HG02623 (cell line): ENCODE data around the gene GCSH.
A peak's percentile ranks its signal among the peaks of the same experiment; 100 is the strongest.
"Not testable (repeated sequence)": the region's sequence is repeated elsewhere in the genome, so short reads cannot be mapped to it uniquely, and the experiment has no call there.

Experiments used
- ATAC-seq: cut with Tn5 transposase; IDR thresholded peaks from one replicate; pipeline ENCODE4 v1.9.1; 2021; ENCODE audit warnings: moderate library complexity; ENCODE audit not compliant: unreplicated experiment

The GCSH gene

DNA sequence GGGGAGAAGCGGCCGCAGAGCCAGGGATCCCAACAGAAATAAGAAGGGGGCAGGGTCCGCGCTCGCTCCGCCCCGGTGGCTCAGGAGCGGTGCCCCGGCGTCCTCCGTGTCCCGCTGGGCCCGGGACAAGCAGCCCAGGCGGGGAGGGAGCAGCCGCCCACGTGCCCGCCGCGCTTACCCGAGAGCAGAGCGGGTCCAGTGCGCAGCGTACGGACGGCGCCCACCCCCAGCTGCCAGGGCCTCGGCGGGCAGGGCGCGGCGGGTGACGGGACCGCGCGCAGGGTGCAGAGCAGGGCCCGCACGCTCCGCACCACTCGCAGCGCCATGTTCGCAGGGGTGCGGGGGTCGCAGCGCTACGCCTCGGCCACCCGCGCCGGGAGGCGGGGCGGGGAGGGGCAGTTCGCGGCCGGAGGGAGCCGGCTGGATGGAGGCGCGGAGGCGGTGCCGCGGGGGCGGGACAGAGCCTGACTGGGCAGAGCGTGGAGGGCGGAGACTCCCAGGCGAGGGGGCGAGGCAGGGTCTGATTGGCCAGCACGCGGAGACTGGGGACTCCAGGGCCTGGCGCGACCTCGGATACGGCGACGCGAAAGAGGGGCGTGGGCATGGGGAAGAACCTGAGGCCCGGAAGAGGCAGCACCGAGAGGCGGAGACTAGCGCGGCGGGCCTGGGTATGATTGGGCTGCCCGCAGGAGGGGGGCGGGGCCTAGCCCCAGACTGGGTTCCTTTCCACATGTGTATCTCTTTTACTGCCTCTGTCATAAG is at the start of gene GCSH:
GCSH (minus strand) TSS at position 443 of the 762 bp plus-strand sequence; CDS start at position 326, 117 bp downstream.
- ATAC-seq = peak; percentile 98

DNA sequence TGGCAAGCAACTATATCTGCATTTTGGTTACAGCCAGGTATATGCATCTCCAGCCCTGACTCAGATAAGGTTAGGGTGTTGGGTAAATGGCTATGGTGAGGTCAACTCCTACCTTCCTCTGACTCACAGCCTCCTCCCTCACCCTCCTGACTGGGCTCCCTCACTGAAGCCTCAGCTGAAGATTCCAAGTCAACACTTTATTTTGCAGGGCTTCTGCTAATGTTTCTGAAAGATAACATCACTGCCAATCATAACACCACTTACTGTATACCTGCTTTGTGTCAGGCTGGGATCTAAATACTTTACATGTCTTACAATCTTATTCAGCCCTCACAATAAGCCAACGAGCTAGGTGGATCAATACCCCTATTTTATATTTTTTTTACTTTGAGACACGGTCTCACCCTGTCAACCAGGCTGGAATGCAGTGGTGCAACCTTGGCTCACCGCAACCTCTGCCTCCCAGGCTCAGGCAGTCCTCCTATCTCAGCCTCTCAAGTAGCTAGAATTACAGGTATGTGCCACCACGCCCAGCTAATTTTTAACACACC is 47.8 kb upstream of the GCSH start:
- ATAC-seq = no peak

DNA sequence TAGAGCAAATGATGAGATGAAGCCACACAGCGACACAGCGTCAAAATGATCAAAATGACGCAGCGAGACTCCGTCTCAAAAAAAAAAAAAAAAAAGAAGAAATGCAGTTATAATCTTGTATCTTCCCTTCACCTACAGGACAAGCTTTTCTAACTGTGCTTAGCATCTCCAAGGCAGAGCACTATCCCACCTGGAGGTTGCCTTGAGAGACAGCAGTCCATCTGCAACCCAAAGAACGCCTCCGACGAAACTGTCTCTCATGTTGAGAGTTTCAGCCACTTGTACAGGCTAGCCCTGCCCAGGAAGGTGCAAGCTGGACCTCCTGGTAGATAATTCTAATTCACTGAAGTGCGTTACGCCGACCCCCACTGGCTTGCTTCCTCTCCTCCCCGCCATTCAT is 46.7 kb upstream of the GCSH start:
- no peak for ATAC-seq

DNA sequence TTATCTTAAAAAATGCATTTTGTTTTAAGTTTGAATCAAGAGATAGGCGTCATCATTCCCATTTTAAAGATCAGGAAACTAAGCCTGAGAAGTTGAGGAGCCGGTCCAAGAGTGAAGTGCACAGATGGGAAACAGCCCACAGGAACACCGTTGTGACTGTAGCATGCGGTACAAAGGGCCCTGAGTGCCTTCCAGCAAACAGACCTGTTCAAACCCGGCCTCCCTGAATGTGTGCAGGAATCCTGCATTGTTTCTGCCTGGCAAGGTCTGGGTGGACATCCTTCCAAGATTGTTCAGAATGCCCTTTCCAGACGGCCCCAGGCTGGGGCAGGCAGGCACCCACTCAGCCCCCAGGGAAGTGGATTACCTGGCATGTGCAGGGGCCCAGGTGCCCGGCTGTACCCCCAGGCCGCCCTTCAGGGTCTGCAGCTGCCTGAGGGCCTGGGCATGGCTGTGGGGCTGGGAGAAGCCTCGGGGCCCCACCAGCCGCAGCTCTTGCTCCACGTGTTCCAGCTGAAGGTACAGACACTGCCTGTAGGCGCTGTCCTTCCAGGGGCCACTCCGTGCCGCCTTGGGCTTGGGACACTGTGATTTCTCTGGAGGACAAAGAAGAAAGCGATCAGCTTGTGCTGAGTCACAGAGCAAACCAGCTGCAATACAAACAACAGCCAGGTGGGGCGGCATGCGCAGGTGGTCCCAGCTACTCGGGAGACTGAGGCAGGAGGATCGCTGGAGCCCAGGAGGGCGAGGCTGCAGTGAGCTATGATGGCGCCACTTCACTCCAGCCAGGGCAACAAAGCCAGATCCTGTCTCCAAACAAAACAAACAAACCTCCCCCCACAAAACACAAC is 45.0 kb upstream of the GCSH start:
- no peak for ATAC-seq

DNA sequence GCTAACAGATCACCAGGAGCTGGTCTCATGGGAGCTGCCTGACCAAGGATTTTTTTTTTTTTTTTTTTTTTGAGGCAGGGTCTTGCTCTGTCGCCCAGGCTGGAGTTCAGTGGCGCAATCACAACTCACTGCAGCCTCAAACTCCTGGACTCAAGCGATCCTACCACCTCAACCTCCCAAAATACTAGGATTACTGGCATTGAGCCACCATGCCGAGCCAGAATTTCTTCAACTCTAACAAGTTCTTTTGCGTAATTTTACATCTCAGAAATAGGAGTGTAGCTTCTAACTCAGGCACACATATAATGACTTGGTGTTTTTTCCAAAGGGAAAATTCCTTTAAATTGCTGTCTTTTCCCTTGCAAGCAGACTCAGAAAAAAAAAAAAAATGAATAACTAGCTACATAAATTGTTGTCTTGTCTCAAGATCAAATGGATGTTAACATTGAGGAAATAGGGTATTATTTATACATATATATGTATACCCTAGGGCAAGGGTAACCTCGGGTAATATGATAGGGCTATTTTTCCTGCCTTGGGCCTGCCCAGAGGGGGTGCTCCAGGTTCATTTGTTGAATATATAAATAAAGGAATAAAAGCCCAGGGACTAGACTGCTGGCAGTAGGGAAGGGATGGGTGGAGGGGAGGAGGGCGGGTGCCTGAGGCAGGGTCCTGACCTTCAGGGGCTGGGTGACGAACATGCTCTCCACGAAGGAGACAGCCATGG is 42.8 kb upstream of the GCSH start:
- no peak for ATAC-seq

DNA sequence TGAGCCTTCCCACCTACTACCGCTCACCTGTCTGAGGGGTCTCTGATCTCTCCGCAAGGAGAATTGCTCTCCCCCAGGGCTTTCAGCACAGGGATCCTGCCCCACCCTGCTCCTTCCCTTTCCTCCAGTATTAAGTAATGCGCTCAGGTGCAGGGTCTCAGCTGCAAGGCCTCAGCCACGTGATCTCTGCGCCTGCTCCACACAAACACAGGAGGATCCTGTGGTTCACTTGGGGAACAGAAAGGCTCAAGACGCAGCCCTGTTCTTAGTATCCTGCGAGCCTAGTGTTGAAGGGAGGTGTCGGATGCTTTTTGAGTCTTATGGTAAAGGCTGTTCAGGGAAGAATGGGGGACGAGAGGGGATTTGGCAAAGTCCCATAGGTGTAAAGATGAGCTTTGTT is 41.6 kb upstream of the GCSH start:
- no peak for ATAC-seq

DNA sequence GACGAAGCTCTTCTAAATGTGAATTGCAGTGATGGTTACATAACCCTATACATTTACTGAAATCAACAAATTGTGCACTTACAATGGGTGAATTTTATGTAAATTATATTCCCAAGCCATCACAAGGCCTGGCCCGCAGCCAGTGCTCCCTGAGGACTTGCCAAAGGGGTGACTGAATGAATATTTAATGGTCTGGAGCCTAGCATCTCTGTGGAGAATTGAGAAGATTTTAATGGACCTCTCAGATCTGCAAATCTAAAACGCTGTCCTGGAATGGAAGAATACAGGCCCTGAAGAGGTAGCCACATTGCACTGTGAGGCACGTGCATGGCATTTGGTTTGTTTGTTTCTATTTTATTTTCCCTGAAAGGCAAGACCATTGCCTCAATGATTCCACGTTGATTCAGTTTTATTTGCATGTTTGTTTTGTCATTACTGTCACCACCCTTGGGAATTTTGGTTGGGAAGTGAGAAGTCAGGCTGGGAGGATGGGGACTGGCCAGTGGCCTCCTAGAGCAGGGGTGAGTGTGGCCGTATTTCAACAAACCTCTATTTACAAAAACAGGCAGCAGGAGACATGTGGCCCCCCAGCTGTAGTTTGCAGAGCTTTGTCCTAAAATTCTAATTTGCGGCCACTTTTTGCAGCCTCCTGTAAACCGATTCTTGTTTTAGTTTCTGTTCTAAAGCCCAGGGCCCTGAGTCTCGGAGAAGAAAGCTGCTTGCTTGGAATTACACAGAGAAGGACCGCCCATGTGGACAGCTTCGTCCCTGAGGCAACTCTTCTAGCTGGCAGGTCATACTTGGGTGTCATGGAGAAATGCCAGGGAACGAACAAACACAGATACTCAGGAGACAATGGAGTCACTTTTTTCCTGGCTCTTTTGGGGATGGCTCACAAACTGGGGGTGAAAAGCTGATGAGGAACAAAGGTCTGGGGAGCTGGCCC is 40.5 kb upstream of the GCSH start:
- ATAC-seq = no peak

DNA sequence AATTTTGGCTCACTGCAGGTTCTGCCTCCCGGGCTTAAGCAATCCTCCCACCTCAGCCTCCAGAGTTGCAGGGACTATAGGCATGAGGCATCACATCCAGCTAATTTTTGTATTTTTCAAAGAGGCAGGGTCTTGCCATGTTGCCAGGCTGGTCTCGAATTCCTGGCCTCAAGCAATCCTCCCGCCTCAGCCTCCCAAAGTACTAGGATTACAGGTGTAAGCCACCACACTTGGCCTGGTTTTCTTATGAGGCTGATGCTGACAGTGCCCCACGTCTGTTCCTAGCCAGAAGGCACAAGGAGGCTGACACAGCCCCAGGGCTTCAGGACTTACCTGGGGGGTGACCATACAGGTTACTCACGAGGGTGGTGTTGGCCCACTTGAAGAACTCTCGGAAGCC is 33.9 kb upstream of the GCSH start:
- no peak for ATAC-seq

DNA sequence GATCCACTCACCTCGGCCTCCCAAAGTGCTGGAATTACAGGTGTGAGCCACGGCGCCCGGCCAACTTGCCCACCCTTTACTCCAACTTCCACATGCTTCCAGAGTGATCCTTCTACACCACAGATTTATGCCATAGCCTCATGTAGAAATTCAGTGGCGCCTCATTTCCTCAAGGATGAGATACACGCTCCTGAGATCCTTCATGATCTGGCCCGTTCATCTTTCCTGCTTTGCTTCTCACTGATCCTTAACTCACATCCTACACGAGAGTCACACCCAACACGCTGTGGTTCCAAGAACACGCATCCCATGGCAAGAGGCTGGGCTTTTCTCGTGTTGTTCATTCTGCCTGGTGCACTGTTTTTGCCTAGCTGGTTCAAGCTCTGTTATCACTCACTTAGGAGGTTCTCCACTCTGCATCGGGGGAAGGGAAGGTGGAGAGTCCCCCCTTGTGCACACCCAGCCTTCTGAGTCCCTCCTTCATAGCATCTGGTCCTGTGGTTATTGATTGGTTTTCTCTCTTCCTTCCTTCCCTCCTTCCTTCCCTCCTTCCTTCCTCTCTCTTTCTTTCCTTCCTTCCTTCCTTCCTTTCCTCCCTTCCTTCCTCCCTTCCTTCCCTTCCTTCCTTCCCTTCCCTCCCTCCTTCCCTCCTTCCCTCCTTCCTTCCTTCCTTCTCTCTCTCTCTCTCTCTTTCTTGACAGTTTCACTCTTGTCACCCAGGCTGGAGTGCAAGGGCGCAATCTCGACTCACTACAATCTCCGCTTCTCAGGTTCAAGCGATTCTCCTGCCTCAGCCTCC is 32.7 kb upstream of the GCSH start:
- ATAC-seq = no peak

DNA sequence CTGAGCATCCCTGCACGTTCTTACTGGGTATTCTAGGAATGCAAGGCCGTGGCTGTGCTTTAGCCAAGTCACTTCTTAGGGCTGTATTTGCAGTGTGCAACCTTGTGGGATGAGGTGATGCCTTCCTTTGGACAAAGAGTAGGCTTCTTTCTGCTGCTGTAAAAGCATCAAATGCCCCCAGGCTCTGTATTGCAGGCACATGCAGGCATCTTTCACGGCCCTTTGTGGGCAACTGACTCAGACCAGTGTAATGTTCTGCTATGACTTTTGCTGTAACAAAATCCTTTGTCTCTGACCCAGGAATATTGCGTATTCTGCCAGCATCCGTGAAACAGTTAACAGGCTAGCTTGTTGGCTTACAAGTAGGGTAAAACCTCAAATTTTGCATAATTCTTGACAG is 30.9 kb upstream of the GCSH start:
- ATAC-seq = no peak

DNA sequence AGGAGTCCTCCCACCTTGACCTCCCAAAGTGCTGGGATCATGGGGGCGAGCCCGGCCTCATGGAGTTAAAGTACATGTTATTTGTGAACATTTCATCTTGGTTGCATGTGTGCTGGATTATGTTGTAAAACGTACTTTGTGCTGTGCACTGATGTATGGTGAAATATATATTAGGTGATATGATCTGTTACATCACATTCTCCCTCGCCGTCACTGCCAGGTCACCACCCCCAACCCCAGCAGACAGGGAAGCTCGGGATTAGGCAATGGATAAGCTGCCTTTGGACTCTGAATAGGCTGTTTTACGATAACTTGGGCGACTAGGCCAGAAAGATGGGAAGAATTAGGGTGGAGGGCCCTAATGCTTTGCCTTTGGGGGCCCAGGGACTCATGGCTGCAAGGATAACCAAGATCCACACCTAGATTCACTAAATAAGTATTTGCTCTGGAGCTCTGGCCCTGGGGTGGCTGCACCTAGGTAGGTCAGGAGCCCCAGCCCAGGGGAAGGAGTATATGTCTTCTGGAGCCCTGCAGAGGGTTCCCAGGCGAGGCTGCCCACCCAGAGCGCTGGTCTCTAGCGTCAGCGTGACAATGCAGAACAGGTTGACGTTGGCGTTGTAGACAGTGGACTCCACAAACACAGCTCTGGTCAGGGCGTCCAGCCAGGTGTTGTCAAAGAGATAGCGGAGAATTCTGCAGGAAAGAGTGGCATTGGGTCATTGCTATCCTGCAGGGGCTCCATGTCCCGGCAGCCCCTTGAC is 27.1 kb upstream of the GCSH start:
- no peak for ATAC-seq

DNA sequence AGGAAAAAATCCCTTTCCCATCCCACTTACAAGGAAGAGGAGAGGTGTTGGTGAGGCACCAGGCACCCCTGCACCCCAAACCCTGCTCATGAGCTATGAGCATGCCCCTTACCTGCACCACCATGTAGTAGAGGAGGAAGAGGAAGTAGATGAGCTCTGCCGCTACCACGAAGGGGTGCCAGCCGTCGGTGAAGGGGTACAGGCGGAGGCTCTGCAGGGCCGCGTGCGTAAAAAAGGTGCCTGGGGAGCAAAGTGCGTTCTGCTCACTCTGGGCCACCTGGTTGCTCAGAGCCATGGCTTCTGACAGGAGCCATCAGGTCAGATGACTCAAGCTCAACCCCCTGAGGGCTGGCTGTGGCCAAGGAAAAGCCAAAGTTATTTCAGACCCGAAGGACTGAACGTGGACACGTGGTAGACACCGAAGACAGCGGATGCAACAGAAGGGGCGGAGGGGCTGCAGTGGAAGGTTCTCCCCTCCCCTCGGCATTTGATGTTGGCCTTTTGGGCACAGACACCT is 25.3 kb upstream of the GCSH start:
- ATAC-seq = no peak

DNA sequence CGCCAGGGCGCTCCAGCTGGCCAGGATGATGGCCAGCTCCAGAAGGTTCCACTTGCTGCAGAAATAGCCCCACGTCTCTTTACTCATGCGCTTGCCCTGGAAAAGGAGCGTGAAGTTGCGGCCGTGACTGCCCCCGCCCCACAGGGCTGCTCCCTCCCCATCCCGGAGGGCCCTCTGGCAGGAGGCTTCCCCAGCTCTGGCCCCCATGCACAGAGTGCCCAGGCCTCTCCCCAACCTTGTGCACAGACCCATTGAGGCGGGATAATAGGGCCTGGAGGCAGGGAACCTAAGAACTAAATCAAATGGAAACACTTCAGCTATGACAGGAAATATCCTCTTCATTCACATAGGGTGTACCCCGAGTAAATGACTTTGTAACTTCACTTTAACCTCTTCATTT is 21.2 kb upstream of the GCSH start:
- no peak for ATAC-seq

DNA sequence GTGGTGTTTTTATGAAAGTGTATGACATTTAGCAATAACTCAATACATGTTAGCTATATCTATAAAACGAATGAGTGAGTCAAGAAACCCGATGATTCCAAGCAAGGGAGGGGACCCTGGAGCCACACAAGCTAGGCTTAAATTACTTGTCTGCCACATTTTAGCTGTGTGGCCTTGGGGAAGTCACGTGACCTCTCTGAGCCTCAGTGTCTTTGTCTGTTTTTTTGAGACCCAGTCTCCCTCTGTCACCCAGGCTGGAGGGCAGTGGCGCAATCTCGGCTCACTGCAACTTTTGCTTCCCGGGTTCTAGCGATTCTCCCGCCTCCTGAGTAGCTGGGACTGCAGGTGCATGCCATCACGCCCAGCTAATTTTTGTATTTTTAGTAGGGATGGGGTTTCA is 20.1 kb upstream of the GCSH start:
- ATAC-seq = no peak

DNA sequence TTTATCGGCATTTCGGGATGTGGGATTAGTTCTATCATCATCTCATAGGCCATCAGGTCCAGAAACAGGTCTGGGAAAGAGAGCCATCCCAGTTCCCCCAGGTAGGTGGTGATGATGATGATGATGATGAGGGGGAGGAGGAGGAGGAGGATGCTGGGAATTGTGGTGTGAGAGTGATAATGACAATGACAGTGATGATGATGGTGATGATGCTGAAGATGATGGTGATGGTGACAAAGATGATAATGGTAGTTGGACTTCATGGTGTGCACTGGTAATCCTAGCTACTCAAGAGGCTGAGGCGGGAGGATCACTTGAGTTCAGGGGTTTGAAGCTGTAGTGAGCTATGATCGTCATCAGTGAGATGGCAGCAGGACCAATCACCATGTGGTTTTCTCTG is 16.3 kb upstream of the GCSH start:
- ATAC-seq = no peak

DNA sequence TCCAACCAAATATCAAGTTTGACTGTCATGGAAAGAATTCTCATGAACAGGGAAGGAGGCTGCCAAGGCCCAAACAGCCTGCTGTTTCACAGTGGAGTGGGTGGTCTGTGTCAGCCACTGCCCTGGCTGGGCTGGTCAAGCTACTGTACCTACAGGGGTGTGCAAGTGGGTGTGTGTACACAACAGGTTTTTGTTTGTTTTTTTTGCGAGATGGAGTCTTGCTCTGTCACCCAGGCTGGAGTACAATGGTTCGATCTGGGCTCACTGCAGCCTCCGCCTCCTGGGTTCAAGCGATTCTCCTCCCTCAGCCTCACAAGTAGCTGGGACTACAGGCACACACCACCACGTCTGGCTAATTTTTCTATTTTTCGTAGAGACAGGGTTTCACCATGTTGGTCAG is 13.1 kb upstream of the GCSH start:
- not testable (repeated sequence) for ATAC-seq

DNA sequence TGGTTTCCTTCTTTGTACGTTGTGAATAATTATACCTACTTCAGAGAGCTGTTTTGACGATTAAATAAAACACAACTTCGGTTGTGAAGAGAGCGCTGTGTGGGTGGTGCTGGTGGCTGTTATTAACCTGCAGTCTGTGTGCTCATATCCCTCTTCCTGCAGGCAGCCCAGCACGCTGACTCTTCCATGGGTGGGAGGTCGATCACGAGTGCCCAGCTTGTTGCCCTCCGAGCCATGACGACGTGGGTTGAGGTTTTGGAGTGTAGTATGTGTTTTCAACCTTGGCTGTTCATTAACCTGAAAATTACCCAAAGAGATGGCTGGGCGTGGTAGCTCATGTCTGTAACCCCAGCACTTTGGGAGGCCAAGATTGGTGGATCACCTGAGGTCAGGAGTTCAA is 11.3 kb upstream of the GCSH start:
- no peak for ATAC-seq

DNA sequence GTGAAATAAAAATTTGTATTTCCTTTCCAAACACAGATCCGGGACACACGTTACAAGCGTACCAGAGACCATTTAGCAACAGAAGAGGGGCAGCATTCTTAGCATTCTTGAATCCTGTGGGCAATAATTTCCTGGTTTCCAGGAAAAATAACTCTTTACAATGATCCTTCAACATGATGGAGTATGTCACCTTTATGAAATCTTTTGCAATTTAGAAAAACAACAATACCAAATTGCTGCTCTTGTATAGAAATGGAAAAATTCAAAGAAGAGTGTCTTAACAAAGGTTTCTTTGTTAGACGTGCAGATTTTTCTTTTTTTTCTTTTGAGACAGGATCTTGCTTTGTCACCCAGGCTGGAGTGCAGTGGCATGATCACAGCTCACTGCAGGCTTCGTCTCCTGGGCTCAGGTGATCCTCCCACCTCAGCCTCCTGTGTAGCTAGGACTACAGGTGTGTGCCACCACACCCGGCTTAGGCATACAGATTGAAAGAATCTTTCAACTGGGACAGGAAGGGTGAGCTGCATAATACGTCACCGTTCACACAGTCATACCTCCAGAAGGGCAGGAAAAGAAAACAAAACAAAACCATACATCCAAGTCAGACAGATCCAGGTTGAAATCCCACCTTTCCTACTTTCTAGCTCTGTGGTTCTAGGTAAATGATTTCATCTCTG is 10.8 kb upstream of the GCSH start:
- ATAC-seq = no peak
